GM12864 (cell line): ENCODE results near the gene ABHD1.

Source experiments
- DNase-seq: peaks from one replicate; pipeline ENCODE4 v3.0.0-alpha.2; 2011; ENCODE audit warnings: low read depth
- H3K4me3 ChIP-seq: 2 replicates; pipeline ENCODE4 v1.5.1; 2011; ENCODE audit warnings: mild to moderate bottlenecking, low read depth, low read length, control low read depth
- TF ChIP-seq, protein P1 (sequence below): IDR thresholded peaks from 2 replicates; pipeline ENCODE4 v1.5.1; 2011; ENCODE audit warnings: low read depth, mild to moderate bottlenecking, moderate library complexity, low read length, control low read depth, inconsistent platforms; ENCODE audit errors: missing control alignments

The ABHD1 gene

DNA sequence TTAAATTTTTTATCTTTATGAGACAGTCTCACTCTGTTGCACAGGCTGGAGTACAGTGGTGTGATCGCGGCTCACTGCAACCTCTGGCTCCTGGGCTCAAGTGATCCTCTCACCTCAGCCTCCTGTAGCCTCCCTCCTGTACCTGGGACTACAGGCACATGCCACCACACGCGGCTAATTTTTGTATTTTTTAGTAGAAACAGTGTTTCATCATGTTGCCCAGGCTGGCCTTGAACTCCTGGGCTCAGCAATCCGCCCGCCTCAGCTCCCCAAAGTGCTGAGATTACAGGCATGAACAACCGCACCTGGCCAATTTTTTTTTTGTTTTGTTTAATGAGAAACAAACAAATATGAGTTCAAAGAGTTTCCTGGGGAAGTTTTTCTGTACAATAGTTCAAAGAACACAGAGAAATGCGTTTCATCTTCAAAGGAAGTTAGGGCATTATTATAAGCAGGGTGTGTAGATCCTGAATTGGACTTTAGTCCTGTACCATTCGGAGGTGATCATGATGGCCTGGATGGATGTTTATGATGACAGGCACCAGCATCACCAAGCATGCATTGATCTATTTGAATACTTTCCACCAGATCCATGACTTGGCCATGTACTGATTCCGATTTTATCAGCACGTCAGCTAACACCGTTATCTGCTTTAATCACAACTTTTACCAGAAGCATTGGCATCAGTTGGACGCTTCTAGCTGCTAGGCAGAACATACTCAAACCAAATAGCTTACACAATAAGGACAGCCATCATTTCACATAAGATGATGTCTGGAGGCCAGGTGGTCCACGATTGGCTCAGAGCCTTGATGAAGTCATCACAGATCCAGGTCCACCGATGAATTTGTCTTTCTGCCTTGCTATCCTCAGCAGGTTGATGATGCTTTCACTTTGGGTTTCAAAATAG, 54.1 kb downstream of the ABHD1 start:
- TF ChIP-seq, protein P1, sequence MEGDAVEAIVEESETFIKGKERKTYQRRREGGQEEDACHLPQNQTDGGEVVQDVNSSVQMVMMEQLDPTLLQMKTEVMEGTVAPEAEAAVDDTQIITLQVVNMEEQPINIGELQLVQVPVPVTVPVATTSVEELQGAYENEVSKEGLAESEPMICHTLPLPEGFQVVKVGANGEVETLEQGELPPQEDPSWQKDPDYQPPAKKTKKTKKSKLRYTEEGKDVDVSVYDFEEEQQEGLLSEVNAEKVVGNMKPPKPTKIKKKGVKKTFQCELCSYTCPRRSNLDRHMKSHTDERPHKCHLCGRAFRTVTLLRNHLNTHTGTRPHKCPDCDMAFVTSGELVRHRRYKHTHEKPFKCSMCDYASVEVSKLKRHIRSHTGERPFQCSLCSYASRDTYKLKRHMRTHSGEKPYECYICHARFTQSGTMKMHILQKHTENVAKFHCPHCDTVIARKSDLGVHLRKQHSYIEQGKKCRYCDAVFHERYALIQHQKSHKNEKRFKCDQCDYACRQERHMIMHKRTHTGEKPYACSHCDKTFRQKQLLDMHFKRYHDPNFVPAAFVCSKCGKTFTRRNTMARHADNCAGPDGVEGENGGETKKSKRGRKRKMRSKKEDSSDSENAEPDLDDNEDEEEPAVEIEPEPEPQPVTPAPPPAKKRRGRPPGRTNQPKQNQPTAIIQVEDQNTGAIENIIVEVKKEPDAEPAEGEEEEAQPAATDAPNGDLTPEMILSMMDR = no peak
- DNase-seq = no peak
- no peak overlapping the region for H3K4me3 ChIP-seq

DNA sequence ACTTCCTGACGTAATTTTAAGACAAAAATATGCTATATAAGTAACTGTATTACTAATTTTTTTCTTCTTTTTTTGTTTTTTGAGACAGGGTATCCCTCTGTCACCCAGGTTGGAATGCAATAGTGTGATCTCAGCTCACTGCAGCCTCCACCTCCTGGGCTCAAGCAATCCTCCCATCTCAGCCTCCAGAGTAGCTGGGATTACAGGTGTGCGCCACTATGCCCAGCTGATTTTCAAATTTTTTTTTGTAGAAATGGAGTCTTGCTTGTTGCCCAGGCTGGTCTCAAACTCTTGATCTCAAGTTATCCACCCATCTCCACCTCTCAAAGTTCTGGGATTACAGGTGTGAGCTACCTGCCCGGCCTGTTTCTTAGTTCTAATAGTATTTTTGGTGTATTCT, 54.9 kb downstream of the ABHD1 start:
- DNase-seq = no peak
- H3K4me3 ChIP-seq = no peak overlapping the region
- TF ChIP-seq, protein P1 = no peak

GRCh38 chr2:27179344-27180000, 55.9 kb downstream of the ABHD1 start:
- DNase-seq = no peak

More at GRCh38 chr2:27179344-27180000, 55.9 kb downstream of the ABHD1 start:
- no peak overlapping the region for H3K4me3 ChIP-seq
- TF ChIP-seq, protein P1 = no peak
